CD4-positive, alpha-beta T cell (primary cell): ENCODE measurements around the gene MACROD2. TPM values are rescaled to one million over a fixed set of nuclear protein-coding genes. Genes with fewer than 3 reads are reported as not detected.

Experiments used
- ATAC-seq: fragments of 200-7000 bp; cut with Tn5 transposase; one replicate; pipeline ENCODE4 v1.10.0; 2022; ENCODE audit warnings: mild to moderate bottlenecking; ENCODE audit not compliant: poor library complexity
- CTCF ChIA-PET: fragments of 350-600 bp; sonication (Branson Sonifier 250); formaldehyde crosslinking; loops from one replicate; lab custom pipeline; 2021; ENCODE audit warnings: antibody characterized with exemption, inconsistent platforms; lab: Charles Lee
- POLR2A ChIA-PET: fragments of 350-600 bp; sonication (Branson Sonifier 250); formaldehyde crosslinking; loops from one replicate; lab custom pipeline; 2021; ENCODE audit warnings: antibody characterized with exemption, inconsistent platforms; lab: Charles Lee
- DNase-seq, 14 experiments: peaks; one replicate each; pipeline ENCODE4 v3.0.0-alpha.2; 2013 to 2020; ENCODE audit warnings: mixed read lengths in 2 of 14
- H3K27ac ChIP-seq, 2 donors: one replicate each; pipeline versions ENCODE4 v1.5.1 to v1.7.0; 2013; ENCODE audit warnings: low read length in 2 of 2, low read depth in 1 of 2, mild to moderate bottlenecking in 1 of 2
- H3K27me3 ChIP-seq, 2 experiments: 1 replicate in 1 of 2; 2 replicates in 1 of 2; pipeline versions ENCODE4 v1.6.1 to v1.7.0; 2013; ENCODE audit warnings: low read length in 2 of 2, control low read depth in 1 of 2, mild to moderate bottlenecking in 1 of 2, moderate library complexity in 1 of 2; ENCODE audit not compliant: insufficient read depth in 2 of 2, control insufficient read depth in 1 of 2
- H3K36me3 ChIP-seq: one replicate; pipeline ENCODE4 v1.6.1; 2013; ENCODE audit warnings: low read length, control low read depth; ENCODE audit not compliant: insufficient read depth
- H3K4me1 ChIP-seq: one replicate; pipeline ENCODE4 v1.6.1; 2013; ENCODE audit warnings: low read length, control low read depth; ENCODE audit not compliant: insufficient read depth
- H3K4me3 ChIP-seq: one replicate; pipeline ENCODE4 v1.5.1; 2013; ENCODE audit warnings: mild to moderate bottlenecking, low read length, moderate library complexity
- H3K9me3 ChIP-seq, 2 experiments: 1 replicate in 1 of 2; 2 replicates in 1 of 2; pipeline versions ENCODE4 v1.6.1 to v1.7.0; 2013; ENCODE audit warnings: low read length in 2 of 2, mild to moderate bottlenecking in 2 of 2, control low read depth in 1 of 2, moderate library complexity in 1 of 2; ENCODE audit not compliant: control insufficient read depth in 1 of 2, insufficient read depth in 1 of 2
- H3K27ac Mint-ChIP-seq: one replicate; pipeline ENCODE4 v1.8.0; 2020; ENCODE audit warnings: mixed read lengths
- H3K27me3 Mint-ChIP-seq: one replicate; pipeline ENCODE4 v1.8.0; 2021; ENCODE audit warnings: mixed read lengths
- H3K36me3 Mint-ChIP-seq: one replicate; pipeline ENCODE4 v1.8.0; 2021; ENCODE audit warnings: low read depth, mixed read lengths
- H3K4me1 Mint-ChIP-seq: one replicate; pipeline ENCODE4 v1.8.0; 2021; ENCODE audit warnings: low read depth, mixed read lengths
- H3K4me3 Mint-ChIP-seq: one replicate; pipeline ENCODE4 v1.8.0; 2020; ENCODE audit warnings: mild to moderate bottlenecking, mixed read lengths
- H3K9me3 Mint-ChIP-seq: one replicate; pipeline ENCODE4 v1.8.0; 2020; ENCODE audit warnings: mixed read lengths
- intact Hi-C, 2 experiments: fragments of 100-400 bp; cut with DNase I in 1 of 2; cut with micrococcal nuclease in 1 of 2; formaldehyde crosslinking; loops; one replicate each; pipeline versions ENCODE4 v1.15.1 to v1.9.0; 2023 to 2025; cut with DNase I, micrococcal nuclease
- total RNA-seq, 174 experiments: library from RNA in 2 of 174; stranded (reverse) in 2 of 174; gene quantifications; one replicate each; pipeline ENCODE4 v1.2.3 and lab custom pipeline; 2021 to 2026
- TF ChIP-seq, protein P1 (sequence below): fragments of 200-600 bp; IDR thresholded peaks from one replicate; pipeline ENCODE4 v1.8.0; 2022; ENCODE audit warnings: antibody characterized with exemption, mild to moderate bottlenecking

The MACROD2 gene
- total RNA-seq, 2 experiments from 2014 or later, result not detected

DNA sequence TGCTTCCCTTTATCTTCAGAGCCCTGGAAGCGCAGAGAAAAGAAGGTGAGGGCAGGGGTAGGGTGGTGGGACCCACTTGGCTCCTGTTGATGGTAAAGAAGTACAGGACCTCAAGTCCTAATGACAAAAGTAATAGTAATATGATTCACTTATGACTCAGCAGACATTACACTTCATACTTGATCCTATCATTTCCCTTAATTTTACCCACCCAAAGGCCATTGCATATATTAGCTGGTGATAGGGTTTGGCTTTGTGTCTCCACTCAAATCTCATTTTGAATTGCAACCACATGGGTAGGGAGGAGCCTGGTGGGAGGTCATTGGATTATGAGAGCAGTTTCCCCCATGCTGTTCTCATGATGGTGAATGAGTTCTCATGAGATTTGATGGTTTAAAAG, 1697.3 kb downstream of the MACROD2 start:
- no peak overlapping the region for H3K27ac ChIP-seq
- peaks cover 10% of the 10 kb centered on the region for H3K9me3 Mint-ChIP-seq
- H3K27ac Mint-ChIP-seq, result no peak overlapping the region
- H3K4me3 ChIP-seq, result no peak overlapping the region
- ATAC-seq (no peak), DNase-seq (no peak)
- H3K36me3 Mint-ChIP-seq, result no peaks in the 10 kb centered on the region
- H3K4me1 Mint-ChIP-seq, result no peaks in the 10 kb centered on the region
- H3K4me3 Mint-ChIP-seq, result no peak overlapping the region
- ChIA-PET CTCF (no interaction called here), POLR2A (no interaction called here)
- no peaks in the 10 kb centered on the region for H3K4me1 ChIP-seq
- no peaks in the 10 kb centered on the region for H3K27me3 Mint-ChIP-seq
- no peaks in the 10 kb centered on the region for H3K27me3 ChIP-seq
- intact Hi-C loops, result no loop called here
- TF ChIP-seq, protein P1, sequence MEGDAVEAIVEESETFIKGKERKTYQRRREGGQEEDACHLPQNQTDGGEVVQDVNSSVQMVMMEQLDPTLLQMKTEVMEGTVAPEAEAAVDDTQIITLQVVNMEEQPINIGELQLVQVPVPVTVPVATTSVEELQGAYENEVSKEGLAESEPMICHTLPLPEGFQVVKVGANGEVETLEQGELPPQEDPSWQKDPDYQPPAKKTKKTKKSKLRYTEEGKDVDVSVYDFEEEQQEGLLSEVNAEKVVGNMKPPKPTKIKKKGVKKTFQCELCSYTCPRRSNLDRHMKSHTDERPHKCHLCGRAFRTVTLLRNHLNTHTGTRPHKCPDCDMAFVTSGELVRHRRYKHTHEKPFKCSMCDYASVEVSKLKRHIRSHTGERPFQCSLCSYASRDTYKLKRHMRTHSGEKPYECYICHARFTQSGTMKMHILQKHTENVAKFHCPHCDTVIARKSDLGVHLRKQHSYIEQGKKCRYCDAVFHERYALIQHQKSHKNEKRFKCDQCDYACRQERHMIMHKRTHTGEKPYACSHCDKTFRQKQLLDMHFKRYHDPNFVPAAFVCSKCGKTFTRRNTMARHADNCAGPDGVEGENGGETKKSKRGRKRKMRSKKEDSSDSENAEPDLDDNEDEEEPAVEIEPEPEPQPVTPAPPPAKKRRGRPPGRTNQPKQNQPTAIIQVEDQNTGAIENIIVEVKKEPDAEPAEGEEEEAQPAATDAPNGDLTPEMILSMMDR, result no peak
- H3K36me3 ChIP-seq, result no peaks in the 10 kb centered on the region
- no peaks in the 10 kb centered on the region for H3K9me3 ChIP-seq

DNA sequence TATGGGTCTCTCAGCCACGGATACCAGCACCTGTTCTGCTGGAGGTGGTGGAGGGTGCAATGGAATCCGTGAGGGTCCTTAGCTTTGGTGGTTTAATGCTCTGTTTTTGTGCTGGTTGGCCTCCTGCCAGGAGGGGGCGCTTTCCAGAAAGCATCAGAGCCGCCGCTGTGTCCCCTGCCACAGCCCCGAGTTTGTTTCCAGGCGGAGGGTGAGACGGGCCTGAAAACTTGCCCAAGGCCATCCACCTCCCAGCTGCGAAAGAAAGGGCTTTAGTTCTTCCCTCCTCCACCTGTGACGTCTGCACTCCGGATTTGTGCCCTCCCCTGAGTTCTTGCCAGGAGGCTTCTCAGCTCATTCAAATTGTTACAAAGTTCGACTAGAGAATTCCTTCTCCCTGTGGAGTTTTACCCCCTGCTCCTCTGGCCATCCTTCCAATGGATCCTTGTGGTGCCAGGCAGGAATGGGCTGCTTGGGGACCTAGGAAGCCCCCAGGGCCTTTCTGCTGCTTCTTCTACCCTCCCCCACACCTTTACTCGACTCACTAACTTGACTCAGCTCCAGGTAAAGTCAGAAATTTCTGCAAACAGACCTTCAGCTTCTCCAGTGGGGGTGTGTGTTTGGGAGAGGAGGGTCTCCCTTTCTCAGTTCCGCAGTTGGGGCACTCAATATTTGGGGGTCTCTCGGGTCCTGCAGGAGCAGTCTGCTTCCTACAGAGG, 1704.3 kb downstream of the MACROD2 start:
- Mint-ChIP-seq H3K27me3 (no peaks in the 10 kb centered on the region), H3K9me3 (peaks cover 4% of the 10 kb centered on the region), H3K4me1 (no peaks in the 10 kb centered on the region), H3K27ac (no peak overlapping the region), H3K4me3 (no peak overlapping the region), H3K36me3 (no peaks in the 10 kb centered on the region)
- Histone ChIP-seq H3K36me3 (no peaks in the 10 kb centered on the region), H3K27ac (no peak overlapping the region), H3K27me3 (no peaks in the 10 kb centered on the region), H3K4me3 (no peak overlapping the region), H3K4me1 (no peaks in the 10 kb centered on the region), H3K9me3 (peaks cover 0 to 11% of the 10 kb centered on the region in 2 experiments)
- ATAC-seq (no peak), DNase-seq (no peak)
- TF ChIP-seq, protein P1, result no peak
- CTCF ChIA-PET, result no interaction called here
- POLR2A ChIA-PET, result no interaction called here
- intact Hi-C loops, result no loop called here

DNA sequence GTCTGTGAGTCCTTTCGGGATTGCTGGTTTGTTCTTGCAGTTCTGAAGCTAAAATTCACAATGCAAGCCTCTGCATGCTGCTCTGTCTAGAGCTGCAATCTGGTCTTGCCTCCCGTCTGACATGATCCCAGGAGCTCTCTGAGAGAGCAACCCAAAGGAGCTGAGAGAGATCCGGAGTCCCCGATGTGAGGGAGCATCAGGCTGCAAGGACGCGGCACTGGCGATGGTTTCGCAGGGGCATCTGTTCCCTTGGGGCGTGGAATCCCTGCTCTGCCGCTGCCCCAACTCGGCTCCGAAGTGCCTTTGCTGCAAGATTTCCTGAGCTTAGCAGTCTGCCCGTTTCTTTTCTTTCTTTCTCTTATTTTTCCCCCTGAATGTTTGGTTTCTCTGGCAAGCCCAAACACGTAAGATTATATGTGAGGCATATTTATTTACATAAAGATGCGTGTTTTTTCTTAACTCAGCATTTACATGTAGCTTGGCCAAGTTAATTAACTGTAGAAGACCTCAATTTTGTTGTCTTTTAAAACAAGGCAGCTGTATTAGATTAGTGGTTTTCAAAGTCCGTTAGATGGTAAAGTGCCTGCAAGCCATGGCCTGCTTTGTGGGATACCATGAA, 1704.9 kb downstream of the MACROD2 start:
- ATAC-seq (no peak), DNase-seq (no peak)
- Mint-ChIP-seq H3K27ac (no peak overlapping the region), H3K4me1 (no peaks in the 10 kb centered on the region), H3K36me3 (no peaks in the 10 kb centered on the region), H3K4me3 (no peak overlapping the region), H3K9me3 (peaks cover 2% of the 10 kb centered on the region), H3K27me3 (no peaks in the 10 kb centered on the region)
- H3K4me1 ChIP-seq, result no peaks in the 10 kb centered on the region
- ChIA-PET CTCF (no interaction called here), POLR2A (no interaction called here)
- intact Hi-C loops, result no loop called here
- no peaks in the 10 kb centered on the region for H3K36me3 ChIP-seq
- peaks cover 0 to 11% of the 10 kb centered on the region in 2 experiments for H3K9me3 ChIP-seq
- TF ChIP-seq, protein P1, result no peak
- H3K27me3 ChIP-seq, result no peaks in the 10 kb centered on the region
- no peak overlapping the region for H3K4me3 ChIP-seq
- H3K27ac ChIP-seq, result no peak overlapping the region
